BJ (cell line): ENCODE measurements around the gene AGBL4. TPM values are rescaled to one million over a fixed set of nuclear protein-coding genes. Genes with fewer than 3 reads are reported as not detected.

Experiments
- CTCF ChIA-PET: fragments of 350-600 bp; formaldehyde crosslinking; extraction: SDS; loops from one replicate; lab custom pipeline; 2021; ENCODE audit warnings: antibody characterized with exemption, inconsistent platforms; lab: Yijun Ruan, JAX
- POLR2A ChIA-PET: fragments of 300-600 bp; sonication (Branson Sonifier 250); formaldehyde crosslinking; extraction: SDS; loops from one replicate; lab custom pipeline; 2021; ENCODE audit warnings: antibody characterized with exemption; lab: Charles Lee
- DNase-seq: peaks from one replicate; pipeline ENCODE4 v3.0.0-alpha.2; 2011; ENCODE audit warnings: low read depth
- H3K27me3 ChIP-seq: 2 replicates; pipeline ENCODE4 v1.6.0; 2011; ENCODE audit warnings: low read length; ENCODE audit not compliant: control insufficient read depth, insufficient read depth
- H3K36me3 ChIP-seq: 2 replicates; pipeline ENCODE4 v1.5.1; 2011; ENCODE audit warnings: low read length; ENCODE audit not compliant: control insufficient read depth, insufficient read depth
- H3K4me3 ChIP-seq: 2 replicates; pipeline ENCODE4 v1.5.1; 2011; ENCODE audit warnings: low read depth, mild to moderate bottlenecking, control low read depth, low read length
- CTCF ChIP-seq: IDR thresholded peaks from 2 replicates; pipeline ENCODE4 v1.5.1; 2011; ENCODE audit warnings: low read depth, mild to moderate bottlenecking, control low read depth, inconsistent platforms, low read length, moderate library complexity; ENCODE audit not compliant: insufficient read depth
- polyA plus RNA-seq: library from polyadenylated mRNA; depleted of rRNA; stranded (reverse); fragments of >200 nt; gene quantifications from 2 replicates; pipeline ENCODE4 v1.2.3, GENCODE V29; 2011

Gene AGBL4
- polyA plus RNA-seq, 1 experiment, result not detected

- Histone ChIP-seq H3K4me3 (no peak overlapping the region), H3K36me3 (no peaks in the 10 kb centered on the region), H3K27me3 (no peaks in the 10 kb centered on the region)
- TF ChIP-seq CTCF, result no peak
- CTCF ChIA-PET, result no interaction called here
- POLR2A ChIA-PET, result no interaction called here
- DNase-seq, result no peak
These were observed 1463.6 kb downstream of the AGBL4 start for GRCh38 chr1:48560116-48560515.

GRCh38 chr1:48558366-48558765, 1465.4 kb downstream of the AGBL4 start:
- DNase-seq, result no peak
- ChIA-PET POLR2A (no interaction called here), CTCF (no interaction called here)
- H3K4me3 ChIP-seq, result no peak overlapping the region
- no peaks in the 10 kb centered on the region for H3K36me3 ChIP-seq
- no peaks in the 10 kb centered on the region for H3K27me3 ChIP-seq
- TF ChIP-seq CTCF, result no peak

- Histone ChIP-seq H3K36me3 (no peaks in the 10 kb centered on the region), H3K4me3 (no peak overlapping the region), H3K27me3 (no peaks in the 10 kb centered on the region)
- CTCF ChIA-PET, result interaction anchor here (0.7 kb wide), 1 partner anchor 181 kb away, joined by 3 read pairs; no protein-coding TSS in a partner anchor
- POLR2A ChIA-PET, result no interaction called here
- TF ChIP-seq CTCF, result no peak
- no peak for DNase-seq
These were observed 1467.4 kb downstream of the AGBL4 start for GRCh38 chr1:48556186-48556850.

GRCh38 chr1:48555271-48555670, 1468.5 kb downstream of the AGBL4 start:
- H3K4me3 ChIP-seq, result no peak overlapping the region
- no peak for TF ChIP-seq CTCF
- DNase-seq, result no peak
- no peaks in the 10 kb centered on the region for H3K36me3 ChIP-seq
- no peaks in the 10 kb centered on the region for H3K27me3 ChIP-seq
- ChIA-PET CTCF (no interaction called here), POLR2A (no interaction called here)

- Histone ChIP-seq H3K4me3 (no peak overlapping the region), H3K27me3 (no peaks in the 10 kb centered on the region), H3K36me3 (no peaks in the 10 kb centered on the region)
- POLR2A ChIA-PET, result no interaction called here
- CTCF ChIA-PET, result interaction anchor here (1.8 kb wide), 1 partner anchor 144 kb away, joined by 11 read pairs; no protein-coding TSS in a partner anchor
- TF ChIP-seq CTCF, result no peak
- DNase-seq, result no peak
These were observed 1470.7 kb downstream of the AGBL4 start for GRCh38 chr1:48552903-48553606.
